Kidney (tissue), 14 donors: ENCODE data around the gene TRRAP. TPM values are rescaled to one million over a fixed set of nuclear protein-coding genes. Genes with fewer than 3 reads are reported as not detected.
"Not testable (repeated sequence)": the region's sequence is repeated elsewhere in the genome, so short reads cannot be mapped to it uniquely, and the experiment has no call there.

ENCODE experiments used
- DNase-seq, 5 donors: peaks; one replicate each; pipeline ENCODE4 v3.0.0-alpha.2; 2013 to 2020
- FAIRE-seq: peaks from 2 replicates; lab custom pipeline; 2012; peaks lifted over from hg19 to GRCh38; lab: Jason Lieb, UNC
- H3K27ac ChIP-seq, 2 donors: one replicate each; pipeline ENCODE4 v1.7.0; 2013; ENCODE audit warnings: low read depth in 2 of 2, low read length in 2 of 2, inconsistent platforms in 1 of 2
- H3K27me3 ChIP-seq: one replicate; pipeline ENCODE4 v1.7.1; 2013; ENCODE audit warnings: low read length, inconsistent platforms; ENCODE audit not compliant: control insufficient read depth, insufficient read depth
- H3K36me3 ChIP-seq, 3 donors: one replicate each; pipeline versions ENCODE4 v1.7.0 to v1.7.1; 2013; ENCODE audit warnings: low read length in 3 of 3, control low read depth in 1 of 3, inconsistent platforms in 1 of 3; ENCODE audit not compliant: insufficient read depth in 3 of 3, control insufficient read depth in 2 of 3
- H3K4me1 ChIP-seq, 3 donors: one replicate each; pipeline versions ENCODE4 v1.7.0 to v1.7.1; 2013; ENCODE audit warnings: low read length in 3 of 3, inconsistent platforms in 1 of 3, low read depth in 1 of 3; ENCODE audit not compliant: control insufficient read depth in 2 of 3, insufficient read depth in 2 of 3
- H3K4me3 ChIP-seq, 3 donors: one replicate each; pipeline versions ENCODE4 v1.7.0 to v1.8.1; 2013; ENCODE audit warnings: low read length in 3 of 3, control low read depth in 1 of 3, inconsistent platforms in 1 of 3
- H3K9ac ChIP-seq, 3 donors: one replicate each; pipeline versions ENCODE4 v1.7.0 to v1.7.1; 2013; ENCODE audit warnings: low read length in 3 of 3, control low read depth in 1 of 3, inconsistent platforms in 1 of 3
- H3K9me3 ChIP-seq, 3 donors: one replicate each; pipeline versions ENCODE4 v1.7.0 to v1.7.1; 2013; ENCODE audit warnings: low read length in 3 of 3, control low read depth in 1 of 3, inconsistent platforms in 1 of 3; ENCODE audit not compliant: control insufficient read depth in 2 of 3, insufficient read depth in 1 of 3
- intact Hi-C: fragments of 100-400 bp; cut with DNase I; formaldehyde crosslinking; loops from one replicate; pipeline ENCODE4 v1.11.1; 2022
- polyA plus RNA-seq: library from polyadenylated mRNA; stranded (reverse); fragments of 350-450 nt; fragmentation: Illumina TruSeq; extraction: RNeasy Lipid Tissue Mini Kit (QIAGEN cat#74804); gene quantifications from one replicate; pipeline ENCODE4 v1.2.3, GENCODE V29; 2014; ENCODE audit warnings: low read depth, low replicate concordance; ENCODE audit not compliant: insufficient read depth
- total RNA-seq: library from RNA; stranded (reverse); fragmentation: NEBNext Ultra II Directional; extraction: Animal tissue kit (Norgen Biotek cat#: 25700); gene quantifications from one replicate; pipeline ENCODE4 v1.2.1, GENCODE V29; 2021
- TF ChIP-seq, protein P1 (sequence below): IDR thresholded peaks from 3 replicates; pipeline ENCODE4 v1.5.1; 2012; ENCODE audit warnings: mild to moderate bottlenecking, moderate library complexity, borderline replicate concordance; ENCODE audit not compliant: insufficient read depth; ENCODE audit errors: extremely low read depth
- donor health status: control.
- donor health status: control.
- donor health status: control.
- donor health status: control.
- donor health status: control.
- donor health status: DM: yes; HTN: yes; CAD: no.
- donor health status: Normal renal cell carcinoma (clear cell type).

TRRAP gene
- total and polyA plus RNA-seq, 2 donors from 2014 or later, result 7.0 to 47.7 TPM

DNA sequence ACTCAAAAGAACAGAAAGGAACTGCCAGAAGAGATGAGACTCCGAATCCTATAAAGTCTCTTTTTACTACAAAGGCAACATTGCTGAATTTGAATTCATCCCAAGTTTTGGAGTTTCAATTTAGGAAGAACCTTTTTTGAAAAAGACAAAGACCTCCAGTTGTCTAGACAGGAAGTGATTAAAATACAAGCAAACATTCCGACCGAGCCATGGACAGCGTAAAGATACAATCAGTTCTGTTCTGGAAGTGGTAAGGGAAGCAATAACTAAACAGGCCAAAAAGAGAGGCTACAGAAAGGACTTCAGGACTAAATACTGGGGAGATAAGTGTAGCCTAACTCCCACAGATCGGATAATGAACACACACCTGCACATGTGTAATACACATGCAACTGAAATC is 164.6 kb downstream of the TRRAP start:
- no peak for FAIRE-seq

GRCh38 chr7:99044858-99045257 is 166.5 kb downstream of the TRRAP start:
- H3K36me3 ChIP-seq, result peaks cover 2 to 46% (median 26%) of the 10 kb centered on the region in 3 donors
- not testable (repeated sequence) for FAIRE-seq, H3K4me1 ChIP-seq, H3K9me3 ChIP-seq, H3K4me3 ChIP-seq, H3K27ac ChIP-seq, DNase-seq, H3K27me3 ChIP-seq, H3K9ac ChIP-seq
- intact Hi-C loops, result loop anchor here (5.0 kb wide), 1 partner anchor 262 kb away; no protein-coding TSS in a partner anchor

More for the DNA sequence above, 164.6 kb downstream of the TRRAP start:
- H3K9me3 ChIP-seq, result no peaks in the 10 kb centered on the region
- TF ChIP-seq, protein P1, sequence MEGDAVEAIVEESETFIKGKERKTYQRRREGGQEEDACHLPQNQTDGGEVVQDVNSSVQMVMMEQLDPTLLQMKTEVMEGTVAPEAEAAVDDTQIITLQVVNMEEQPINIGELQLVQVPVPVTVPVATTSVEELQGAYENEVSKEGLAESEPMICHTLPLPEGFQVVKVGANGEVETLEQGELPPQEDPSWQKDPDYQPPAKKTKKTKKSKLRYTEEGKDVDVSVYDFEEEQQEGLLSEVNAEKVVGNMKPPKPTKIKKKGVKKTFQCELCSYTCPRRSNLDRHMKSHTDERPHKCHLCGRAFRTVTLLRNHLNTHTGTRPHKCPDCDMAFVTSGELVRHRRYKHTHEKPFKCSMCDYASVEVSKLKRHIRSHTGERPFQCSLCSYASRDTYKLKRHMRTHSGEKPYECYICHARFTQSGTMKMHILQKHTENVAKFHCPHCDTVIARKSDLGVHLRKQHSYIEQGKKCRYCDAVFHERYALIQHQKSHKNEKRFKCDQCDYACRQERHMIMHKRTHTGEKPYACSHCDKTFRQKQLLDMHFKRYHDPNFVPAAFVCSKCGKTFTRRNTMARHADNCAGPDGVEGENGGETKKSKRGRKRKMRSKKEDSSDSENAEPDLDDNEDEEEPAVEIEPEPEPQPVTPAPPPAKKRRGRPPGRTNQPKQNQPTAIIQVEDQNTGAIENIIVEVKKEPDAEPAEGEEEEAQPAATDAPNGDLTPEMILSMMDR, result no peak
- peaks cover 2 to 52% (median 24%) of the 10 kb centered on the region in 3 donors for H3K36me3 ChIP-seq
- H3K9ac ChIP-seq, result no peak overlapping the region
- intact Hi-C loops, result loop anchor here (5.0 kb wide), 1 partner anchor 264 kb away; no protein-coding TSS in a partner anchor
- peaks cover 0 to 7% (median 3%) of the 10 kb centered on the region in 3 donors for H3K4me1 ChIP-seq
- no peak overlapping the region for H3K4me3 ChIP-seq
- H3K27ac ChIP-seq, result peak overlapping the region in 1 of 2 donors; percentile 32
- H3K27me3 ChIP-seq, result no peaks in the 10 kb centered on the region
- DNase-seq, result no peak

- H3K27me3 ChIP-seq, H3K4me1 ChIP-seq, H3K27ac ChIP-seq, H3K9me3 ChIP-seq, H3K9ac ChIP-seq, intact Hi-C loops, H3K4me3 ChIP-seq, FAIRE-seq, DNase-seq: not testable (repeated sequence)
- peaks cover 2 to 39% (median 28%) of the 10 kb centered on the region in 3 donors for H3K36me3 ChIP-seq
Measured at GRCh38 chr7:99046262-99046661, 167.9 kb downstream of the TRRAP start.

GRCh38 chr7:99046722-99047121 is 168.4 kb downstream of the TRRAP start:
- FAIRE-seq (no peak), DNase-seq (no peak)
- intact Hi-C loops, result no loop called here
- TF ChIP-seq, protein P1, result no peak
- H3K36me3 ChIP-seq, result peaks cover 4 to 36% (median 28%) of the 10 kb centered on the region in 3 donors
- peaks cover 0 to 4% (median 0%) of the 10 kb centered on the region in 3 donors for H3K4me1 ChIP-seq
- no peak overlapping the region for H3K27ac ChIP-seq
- no peaks in the 10 kb centered on the region for H3K9me3 ChIP-seq
- H3K9ac ChIP-seq, result no peak overlapping the region
- H3K4me3 ChIP-seq, result no peak overlapping the region
- H3K27me3 ChIP-seq, result no peaks in the 10 kb centered on the region
